ENCODE results near the gene ZDHHC14.

- no peak for TF ChIP-seq CTCF (conservative IDR thresholded peaks at IDR 0.05; ENCODE audit: low read depth in 2 of 2)
- TF ChIP-seq POLR2AphosphoS5 (IDR thresholded peaks at IDR 0.05; ENCODE audit: low read depth), result no peak
- no peak for TF ChIP-seq REST (IDR thresholded peaks at IDR 0.05; ENCODE audit: unreplicated experiment)
- no peak for TF ChIP-seq STAT1 (IDR thresholded peaks at IDR 0.05; ENCODE audit: unreplicated experiment)
- no peak for TF ChIP-seq EZH2 (IDR thresholded peaks at IDR 0.05; ENCODE audit: low read depth, unreplicated experiment)
- TF ChIP-seq ZNF114 (CRISPR knock-in tag; IDR thresholded peaks at IDR 0.05), result no peak
- TF ChIP-seq CREB1 (CRISPR knock-in tag; IDR thresholded peaks at IDR 0.05; ENCODE audit: low read depth), result no peak
- TF ChIP-seq EZH2phosphoT487 (IDR thresholded peaks at IDR 0.05; ENCODE audit: unreplicated experiment), result no peak
- no peak for TF ChIP-seq JUNB (IDR thresholded peaks at IDR 0.05; ENCODE audit: unreplicated experiment)
- no peak for TF ChIP-seq NANOG (IDR thresholded peaks at IDR 0.05; ENCODE audit: borderline replicate concordance)
- TF ChIP-seq ETS1 (IDR thresholded peaks at IDR 0.05), result no peak
- TF ChIP-seq ZNF462 (CRISPR knock-in tag; IDR thresholded peaks at IDR 0.05), result no peak
- no peak for TF ChIP-seq ZNF331 (CRISPR knock-in tag; IDR thresholded peaks at IDR 0.05; ENCODE audit: low read depth)
Measured at GRCh38 chr6:157655139-157655538, 274.1 kb downstream of the ZDHHC14 start.
